HCT116 (cell line): ENCODE results near the gene BECN2.

ENCODE experiments used
- EZH2 ChIP-seq: fragments of 200-600 bp; sonication (generic); IDR thresholded peaks from 2 replicates; pipeline ENCODE4 v1.6.1; 2017; ENCODE audit warnings: antibody characterized with exemption, mixed run types
- POLR2A ChIP-seq: IDR thresholded peaks from 2 replicates; pipeline ENCODE4 v1.7.0; 2011; ENCODE audit warnings: borderline replicate concordance; ENCODE audit not compliant: insufficient read depth, insufficient read length; ENCODE audit errors: extremely low read depth
- POLR2AphosphoS5 ChIP-seq: IDR thresholded peaks from 2 replicates; pipeline ENCODE4 v1.6.1; 2011; ENCODE audit warnings: mild to moderate bottlenecking, low read depth, low read length, moderate library complexity
- SIN3A ChIP-seq: IDR thresholded peaks from 2 replicates; pipeline ENCODE4 v1.6.1; 2012; ENCODE audit warnings: low read depth
- SP1 ChIP-seq: IDR thresholded peaks from 2 replicates; pipeline ENCODE4 v1.6.1; 2012; ENCODE audit warnings: low read depth
- YY1 ChIP-seq: IDR thresholded peaks from 2 replicates; pipeline ENCODE4 v1.6.1; 2011; ENCODE audit warnings: low read length, low read depth, moderate library complexity, mild to moderate bottlenecking; ENCODE audit not compliant: insufficient replicate concordance; ENCODE audit errors: extremely low read depth
- ZNF274 ChIP-seq: fragments of 200-500 bp; sonication (Bioruptor generic); IDR thresholded peaks from 2 replicates; pipeline ENCODE4 v1.6.1; 2014; ENCODE audit warnings: mild to moderate bottlenecking, low read depth, low read length, inconsistent platforms
- TF ChIP-seq, protein P1 (sequence below), 3 experiments: fragments of 200-600 bp in 1 of 3; sonication (generic) in 1 of 3; IDR thresholded peaks in 2 of 3; conservative IDR thresholded peaks in 1 of 3; 2 replicates each; pipeline ENCODE4 v1.5.1; 2012 to 2017; ENCODE audit warnings: low read depth in 2 of 3, low read length in 2 of 3, antibody characterized with exemption in 1 of 3, borderline replicate concordance in 1 of 3, control low read depth in 1 of 3, mild to moderate bottlenecking in 1 of 3, mixed read lengths in 1 of 3, mixed run types in 1 of 3, moderate library complexity in 1 of 3; ENCODE audit not compliant: insufficient read depth in 1 of 3
- TF ChIP-seq, protein P2 (sequence below): IDR thresholded peaks from 2 replicates; pipeline ENCODE4 v1.6.1; 2012; ENCODE audit warnings: low read depth

- TF ChIP-seq, protein P1, sequence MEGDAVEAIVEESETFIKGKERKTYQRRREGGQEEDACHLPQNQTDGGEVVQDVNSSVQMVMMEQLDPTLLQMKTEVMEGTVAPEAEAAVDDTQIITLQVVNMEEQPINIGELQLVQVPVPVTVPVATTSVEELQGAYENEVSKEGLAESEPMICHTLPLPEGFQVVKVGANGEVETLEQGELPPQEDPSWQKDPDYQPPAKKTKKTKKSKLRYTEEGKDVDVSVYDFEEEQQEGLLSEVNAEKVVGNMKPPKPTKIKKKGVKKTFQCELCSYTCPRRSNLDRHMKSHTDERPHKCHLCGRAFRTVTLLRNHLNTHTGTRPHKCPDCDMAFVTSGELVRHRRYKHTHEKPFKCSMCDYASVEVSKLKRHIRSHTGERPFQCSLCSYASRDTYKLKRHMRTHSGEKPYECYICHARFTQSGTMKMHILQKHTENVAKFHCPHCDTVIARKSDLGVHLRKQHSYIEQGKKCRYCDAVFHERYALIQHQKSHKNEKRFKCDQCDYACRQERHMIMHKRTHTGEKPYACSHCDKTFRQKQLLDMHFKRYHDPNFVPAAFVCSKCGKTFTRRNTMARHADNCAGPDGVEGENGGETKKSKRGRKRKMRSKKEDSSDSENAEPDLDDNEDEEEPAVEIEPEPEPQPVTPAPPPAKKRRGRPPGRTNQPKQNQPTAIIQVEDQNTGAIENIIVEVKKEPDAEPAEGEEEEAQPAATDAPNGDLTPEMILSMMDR (IDR thresholded peaks at IDR 0.05 in 2 of 3, conservative IDR thresholded peaks at IDR 0.05 in 1 of 3; ENCODE audit: borderline replicate concordance in 1 of 3, insufficient read depth in 1 of 3, low read depth in 2 of 3, low read length in 2 of 3): no peak
- TF ChIP-seq, protein P2, sequence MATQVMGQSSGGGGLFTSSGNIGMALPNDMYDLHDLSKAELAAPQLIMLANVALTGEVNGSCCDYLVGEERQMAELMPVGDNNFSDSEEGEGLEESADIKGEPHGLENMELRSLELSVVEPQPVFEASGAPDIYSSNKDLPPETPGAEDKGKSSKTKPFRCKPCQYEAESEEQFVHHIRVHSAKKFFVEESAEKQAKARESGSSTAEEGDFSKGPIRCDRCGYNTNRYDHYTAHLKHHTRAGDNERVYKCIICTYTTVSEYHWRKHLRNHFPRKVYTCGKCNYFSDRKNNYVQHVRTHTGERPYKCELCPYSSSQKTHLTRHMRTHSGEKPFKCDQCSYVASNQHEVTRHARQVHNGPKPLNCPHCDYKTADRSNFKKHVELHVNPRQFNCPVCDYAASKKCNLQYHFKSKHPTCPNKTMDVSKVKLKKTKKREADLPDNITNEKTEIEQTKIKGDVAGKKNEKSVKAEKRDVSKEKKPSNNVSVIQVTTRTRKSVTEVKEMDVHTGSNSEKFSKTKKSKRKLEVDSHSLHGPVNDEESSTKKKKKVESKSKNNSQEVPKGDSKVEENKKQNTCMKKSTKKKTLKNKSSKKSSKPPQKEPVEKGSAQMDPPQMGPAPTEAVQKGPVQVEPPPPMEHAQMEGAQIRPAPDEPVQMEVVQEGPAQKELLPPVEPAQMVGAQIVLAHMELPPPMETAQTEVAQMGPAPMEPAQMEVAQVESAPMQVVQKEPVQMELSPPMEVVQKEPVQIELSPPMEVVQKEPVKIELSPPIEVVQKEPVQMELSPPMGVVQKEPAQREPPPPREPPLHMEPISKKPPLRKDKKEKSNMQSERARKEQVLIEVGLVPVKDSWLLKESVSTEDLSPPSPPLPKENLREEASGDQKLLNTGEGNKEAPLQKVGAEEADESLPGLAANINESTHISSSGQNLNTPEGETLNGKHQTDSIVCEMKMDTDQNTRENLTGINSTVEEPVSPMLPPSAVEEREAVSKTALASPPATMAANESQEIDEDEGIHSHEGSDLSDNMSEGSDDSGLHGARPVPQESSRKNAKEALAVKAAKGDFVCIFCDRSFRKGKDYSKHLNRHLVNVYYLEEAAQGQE: no peak
- TF ChIP-seq SP1: no peak
- no peak for TF ChIP-seq ZNF274
- TF ChIP-seq EZH2: no peak
- no peak for TF ChIP-seq POLR2A
- TF ChIP-seq YY1: no peak
- no peak for TF ChIP-seq POLR2AphosphoS5
- no peak for TF ChIP-seq SIN3A
These were observed 38.7 kb upstream of the BECN2 start for GRCh38 chr1:241918879-241919278.
